Measurements from ENCODE around the gene MT1M. TPM values are rescaled to one million over a fixed set of nuclear protein-coding genes. Genes with fewer than 3 reads are reported as not detected.
"Not testable (repeated sequence)": the region's sequence is repeated elsewhere in the genome, so short reads cannot be mapped to it uniquely, and the experiment has no call there.

The MT1M gene
- total and polyA plus RNA-seq, 9 donors: 0.66 to 23.2 (median 7.4) TPM

GRCh38 chr16:56620339-56620897 lies 12.0 kb upstream of the MT1M start:
- TF ChIP-seq POLR2A (IDR thresholded peaks at IDR 0.05) (no peak), EP300 (IDR thresholded peaks at IDR 0.05) (no peak), CTCF (IDR thresholded peaks at IDR 0.05) (no peak)
- peaks cover 2% of the 10 kb centered on the region for H3K4me1 ChIP-seq (ENCODE audit: insufficient read depth)
- H3K27ac ChIP-seq: no peak overlapping the region
- intact Hi-C loops (cut with DNase I): loop anchor here in 1 of 4 donors (10.0 kb wide), 1 partner anchor 54 kb away; no protein-coding TSS in a partner anchor
- H3K36me3 ChIP-seq: no peaks in the 10 kb centered on the region
- 72 to 91% (median 75%) methylated on average over 7 to 8 of the region's 8 CpGs for WGBS, 3 donors
- no peaks in the 10 kb centered on the region for H3K9me3 ChIP-seq
- DNase-seq: no peak
- H3K4me3 ChIP-seq: no peak overlapping the region
- no peaks in the 10 kb centered on the region for H3K27me3 ChIP-seq

GRCh38 chr16:56621665-56622445 lies 10.6 kb upstream of the MT1M start:
- H3K36me3 ChIP-seq; H3K9me3 ChIP-seq; H3K4me1 ChIP-seq (ENCODE audit: insufficient read depth); H3K4me3 ChIP-seq; H3K27me3 ChIP-seq; DNase-seq; H3K27ac ChIP-seq: not testable (repeated sequence)
- intact Hi-C loops (cut with DNase I): loop anchor here in 1 of 4 donors (10.0 kb wide), 1 partner anchor 53 kb away; no protein-coding TSS in a partner anchor
- WGBS, 3 donors: 65 to 74% (median 71%) methylated on average over 4 of the region's 4 CpGs

GRCh38 chr16:56623184-56623583 lies 9.3 kb upstream of the MT1M start:
- H3K27me3 ChIP-seq; H3K36me3 ChIP-seq; H3K9me3 ChIP-seq; H3K27ac ChIP-seq; DNase-seq; H3K4me1 ChIP-seq (ENCODE audit: insufficient read depth); H3K4me3 ChIP-seq: not testable (repeated sequence)
- intact Hi-C loops (cut with DNase I): loop anchor here in 1 of 4 donors (10.0 kb wide), 1 partner anchor 52 kb away; no protein-coding TSS in a partner anchor
- 90 to 93% (median 90%) methylated on average over 5 of the region's 5 CpGs for WGBS, 3 donors

GRCh38 chr16:56623637-56624036 lies 8.8 kb upstream of the MT1M start:
- Histone ChIP-seq H3K27me3 (no peaks in the 10 kb centered on the region), H3K36me3 (no peaks in the 10 kb centered on the region), H3K9me3 (no peaks in the 10 kb centered on the region), H3K27ac (no peak overlapping the region), H3K4me1 (ENCODE audit: insufficient read depth) (peaks cover 6% of the 10 kb centered on the region), H3K4me3 (no peak overlapping the region)
- DNase-seq: no peak
- intact Hi-C loops (cut with DNase I): loop anchor here in 1 of 4 donors (10.0 kb wide), 1 partner anchor 51 kb away; no protein-coding TSS in a partner anchor
- TF ChIP-seq CTCF (IDR thresholded peaks at IDR 0.05) (no peak), EP300 (IDR thresholded peaks at IDR 0.05) (no peak), POLR2A (IDR thresholded peaks at IDR 0.05) (no peak)
- 89 to 96% (median 96%) methylated on average over 2 of the region's 2 CpGs for WGBS, 3 donors

- peak; percentile 48 to 83 (median 68) for DNase-seq
- intact Hi-C loops (cut with DNase I): loop anchor here in 1 of 4 donors (10.0 kb wide), 1 partner anchor 49 kb away; no protein-coding TSS in a partner anchor
- Histone ChIP-seq H3K27me3 (no peaks in the 10 kb centered on the region), H3K36me3 (no peaks in the 10 kb centered on the region), H3K27ac (peak within 1 kb of the TSS; percentile 65 to 79), H3K4me3 (peak within 1 kb of the TSS; percentile 73), H3K9me3 (no peaks in the 10 kb centered on the region), H3K4me1 (ENCODE audit: insufficient read depth) (peaks cover 6% of the 10 kb centered on the region)
- TF ChIP-seq EP300 (IDR thresholded peaks at IDR 0.05) (peak; percentile 88), POLR2A (IDR thresholded peaks at IDR 0.05) (peak; percentile 59), CTCF (IDR thresholded peaks at IDR 0.05) (no peak)
- 1 to 2% (median 1%) methylated on average over 51 to 62 of the region's 62 CpGs for WGBS, 3 donors
These were observed 7.1 kb upstream of the MT1M start, which contains the start of gene MT1E for GRCh38 chr16:56625140-56625942. MT1E (plus strand) TSS chr16:56625781; CDS start chr16:56625852, 71 bp downstream.
